Measurements from ENCODE around the gene ANO7.

DNA sequence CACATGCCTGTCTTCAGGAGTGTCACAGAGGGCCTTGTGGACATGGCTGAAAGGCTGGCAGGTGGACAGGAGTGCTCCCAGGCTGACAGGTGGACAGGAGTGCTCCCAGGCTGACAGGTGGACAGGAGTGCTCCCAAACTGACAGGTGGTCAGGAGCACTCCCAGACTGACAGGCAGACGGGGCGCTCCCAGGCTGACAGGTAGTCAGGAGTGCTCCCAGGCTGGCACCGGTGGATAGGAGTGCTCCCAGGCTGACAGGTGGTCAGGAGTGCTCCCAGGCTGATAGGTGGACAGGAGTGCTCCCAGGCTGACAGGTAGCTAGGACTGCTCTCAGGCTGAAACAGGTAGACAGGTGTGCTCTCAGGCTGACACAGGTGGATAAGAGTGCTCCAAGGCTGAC, 16.6 kb downstream of the ANO7 start:
- no peak for TF ChIP-seq FOXP2 (optimal IDR thresholded peaks at IDR 0.05; ENCODE audit: borderline replicate concordance, extremely low read depth, extremely low read length, insufficient read depth)
- TF ChIP-seq POLR2AphosphoS5 (IDR thresholded peaks at IDR 0.05; ENCODE audit: low read depth, low read length) = no peak
- no peak for TF ChIP-seq TAF1 (IDR thresholded peaks at IDR 0.05; ENCODE audit: borderline replicate concordance, insufficient read depth, low read length)
- TF ChIP-seq, protein P1, sequence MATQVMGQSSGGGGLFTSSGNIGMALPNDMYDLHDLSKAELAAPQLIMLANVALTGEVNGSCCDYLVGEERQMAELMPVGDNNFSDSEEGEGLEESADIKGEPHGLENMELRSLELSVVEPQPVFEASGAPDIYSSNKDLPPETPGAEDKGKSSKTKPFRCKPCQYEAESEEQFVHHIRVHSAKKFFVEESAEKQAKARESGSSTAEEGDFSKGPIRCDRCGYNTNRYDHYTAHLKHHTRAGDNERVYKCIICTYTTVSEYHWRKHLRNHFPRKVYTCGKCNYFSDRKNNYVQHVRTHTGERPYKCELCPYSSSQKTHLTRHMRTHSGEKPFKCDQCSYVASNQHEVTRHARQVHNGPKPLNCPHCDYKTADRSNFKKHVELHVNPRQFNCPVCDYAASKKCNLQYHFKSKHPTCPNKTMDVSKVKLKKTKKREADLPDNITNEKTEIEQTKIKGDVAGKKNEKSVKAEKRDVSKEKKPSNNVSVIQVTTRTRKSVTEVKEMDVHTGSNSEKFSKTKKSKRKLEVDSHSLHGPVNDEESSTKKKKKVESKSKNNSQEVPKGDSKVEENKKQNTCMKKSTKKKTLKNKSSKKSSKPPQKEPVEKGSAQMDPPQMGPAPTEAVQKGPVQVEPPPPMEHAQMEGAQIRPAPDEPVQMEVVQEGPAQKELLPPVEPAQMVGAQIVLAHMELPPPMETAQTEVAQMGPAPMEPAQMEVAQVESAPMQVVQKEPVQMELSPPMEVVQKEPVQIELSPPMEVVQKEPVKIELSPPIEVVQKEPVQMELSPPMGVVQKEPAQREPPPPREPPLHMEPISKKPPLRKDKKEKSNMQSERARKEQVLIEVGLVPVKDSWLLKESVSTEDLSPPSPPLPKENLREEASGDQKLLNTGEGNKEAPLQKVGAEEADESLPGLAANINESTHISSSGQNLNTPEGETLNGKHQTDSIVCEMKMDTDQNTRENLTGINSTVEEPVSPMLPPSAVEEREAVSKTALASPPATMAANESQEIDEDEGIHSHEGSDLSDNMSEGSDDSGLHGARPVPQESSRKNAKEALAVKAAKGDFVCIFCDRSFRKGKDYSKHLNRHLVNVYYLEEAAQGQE (IDR thresholded peaks at IDR 0.05; ENCODE audit: insufficient read depth in 1 of 2, low read depth in 2 of 2, low read length in 2 of 2) = no peak
- no peak for TF ChIP-seq SIN3A (IDR thresholded peaks at IDR 0.05; ENCODE audit: borderline replicate concordance, insufficient read depth, low read length)
